CD14-positive monocyte (primary cell): ENCODE results near the gene SEZ6L2. TPM values are rescaled to one million over a fixed set of nuclear protein-coding genes. Genes with fewer than 3 reads are reported as not detected.

Experiments
- DNase-seq, 3 donors: peaks; one replicate each; pipeline ENCODE4 v3.0.0-alpha.2; 2011 to 2022
- H2AFZ ChIP-seq: 2 replicates; pipeline ENCODE4 v1.6.0; 2012; ENCODE audit warnings: mild to moderate bottlenecking, low read depth, low read length, inconsistent platforms; ENCODE audit not compliant: insufficient read depth, poor library complexity, severe bottlenecking
- H3K27ac ChIP-seq, 2 donors: 1 replicate in 1 of 2; 2 replicates in 1 of 2; pipeline ENCODE4 v1.5.1; 2012 to 2013; ENCODE audit warnings: low read length in 2 of 2, control low read depth in 1 of 2, inconsistent platforms in 1 of 2, low read depth in 1 of 2, mild to moderate bottlenecking in 1 of 2
- H3K27me3 ChIP-seq, 2 donors: one replicate each; pipeline versions ENCODE4 v1.6.0 to v1.6.1; 2011 to 2013; ENCODE audit warnings: low read length in 2 of 2; ENCODE audit not compliant: control insufficient read depth in 2 of 2, insufficient read depth in 2 of 2
- H3K36me3 ChIP-seq, 2 donors: replicated peaks in 1 of 2; 1 replicate in 1 of 2; 2 replicates in 1 of 2; pipeline versions ENCODE4 v1.5.1 to v1.6.1; 2012 to 2013; ENCODE audit warnings: low read length in 2 of 2, control low read depth in 1 of 2, inconsistent platforms in 1 of 2, mild to moderate bottlenecking in 1 of 2; ENCODE audit not compliant: insufficient read depth in 2 of 2, control insufficient read depth in 1 of 2
- H3K4me1 ChIP-seq, 2 donors: 1 replicate in 1 of 2; 2 replicates in 1 of 2; pipeline versions ENCODE4 v1.5.1 to v1.6.1; 2012 to 2013; ENCODE audit warnings: low read length in 2 of 2, control low read depth in 1 of 2, inconsistent platforms in 1 of 2, mild to moderate bottlenecking in 1 of 2, moderate library complexity in 1 of 2; ENCODE audit not compliant: insufficient read depth in 2 of 2, control insufficient read depth in 1 of 2
- H3K4me2 ChIP-seq: replicated peaks from 2 replicates; pipeline ENCODE3; 2012; ENCODE audit warnings: low read length, moderate library complexity, mild to moderate bottlenecking; ENCODE audit not compliant: poor library complexity, severe bottlenecking; ENCODE audit errors: extremely low read depth
- H3K4me3 ChIP-seq, 3 experiments: fragments of 200-600 bp in 1 of 3; sonication (generic) in 1 of 3; replicated peaks in 1 of 3; 1 replicate in 2 of 3; 2 replicates in 1 of 3; pipeline ENCODE4 v1.5.1; 2011 to 2013; ENCODE audit warnings: low read length in 3 of 3, mild to moderate bottlenecking in 3 of 3, control low read depth in 2 of 3, low read depth in 2 of 3, inconsistent platforms in 1 of 3, moderate library complexity in 1 of 3
- H3K79me2 ChIP-seq: 2 replicates; pipeline ENCODE4 v1.6.0; 2012; ENCODE audit warnings: mild to moderate bottlenecking, control low read depth, inconsistent platforms, low read length, moderate library complexity; ENCODE audit not compliant: insufficient read depth
- H3K9ac ChIP-seq: 2 replicates; pipeline ENCODE4 v1.6.0; 2017; ENCODE audit warnings: low read length, mild to moderate bottlenecking; ENCODE audit not compliant: insufficient read depth, poor library complexity, severe bottlenecking
- H3K9me3 ChIP-seq, 2 donors: replicated peaks in 1 of 2; 1 replicate in 1 of 2; 2 replicates in 1 of 2; pipeline versions ENCODE4 v1.5.1 to v1.6.1; 2012 to 2013; ENCODE audit warnings: low read length in 2 of 2, control low read depth in 1 of 2; ENCODE audit not compliant: control insufficient read depth in 1 of 2, insufficient read depth in 1 of 2
- H4K20me1 ChIP-seq: 2 replicates; pipeline ENCODE4 v1.6.0; 2012; ENCODE audit warnings: mild to moderate bottlenecking, low read length, control low read depth, moderate library complexity; ENCODE audit not compliant: insufficient read depth
- H3K27ac Mint-ChIP-seq, 7 donors: one replicate each; pipeline ENCODE4 v1.8.0; 2020; ENCODE audit warnings: mild to moderate bottlenecking in 7 of 7, mixed read lengths in 7 of 7, moderate library complexity in 6 of 7, inconsistent platforms in 2 of 7
- H3K27me3 Mint-ChIP-seq, 3 donors: one replicate each; pipeline ENCODE4 v1.8.0; 2021 to 2022; ENCODE audit warnings: low read depth in 3 of 3, mild to moderate bottlenecking in 3 of 3, mixed read lengths in 3 of 3, moderate library complexity in 3 of 3, inconsistent platforms in 1 of 3
- H3K36me3 Mint-ChIP-seq, 2 donors: one replicate each; pipeline ENCODE4 v1.8.0; 2020; ENCODE audit warnings: mixed read lengths in 2 of 2, inconsistent platforms in 1 of 2, mild to moderate bottlenecking in 1 of 2
- H3K4me1 Mint-ChIP-seq: one replicate; pipeline ENCODE4 v1.8.0; 2020; ENCODE audit warnings: mild to moderate bottlenecking, mixed read lengths
- H3K4me3 Mint-ChIP-seq, 2 donors: one replicate each; pipeline ENCODE4 v1.8.0; 2020; ENCODE audit warnings: mild to moderate bottlenecking in 2 of 2, mixed read lengths in 2 of 2, moderate library complexity in 1 of 2
- H3K9me3 Mint-ChIP-seq, 7 donors: one replicate each; pipeline ENCODE4 v1.8.0; 2020 to 2022; ENCODE audit warnings: mixed read lengths in 7 of 7, mild to moderate bottlenecking in 6 of 7, moderate library complexity in 6 of 7, inconsistent platforms in 2 of 7
- CTCF ChIP-seq: fragments of 200-600 bp; IDR thresholded peaks from one replicate; pipeline ENCODE4 v1.8.0; 2022; ENCODE audit warnings: antibody characterized with exemption, mild to moderate bottlenecking
- WGBS: methylation state at CpG from one replicate; pipeline ENCODE4 v1.1.5; 2013; ENCODE audit warnings: missing lambda C conversion rate; ENCODE audit not compliant: insufficient coverage; 5-methylcytosine and 5-hydroxymethylcytosine counted together
- intact Hi-C, 2 donors: fragments of 100-400 bp; cut with micrococcal nuclease; formaldehyde crosslinking; loops; one replicate each; pipeline versions ENCODE4 v1.15.0 to v1.15.1; 2023
- polyA plus RNA-seq, 3 donors: library from polyadenylated mRNA; depleted of rRNA in 1 of 3; unstranded in 2 of 3; stranded (reverse) in 1 of 3; fragments of 300-500 nt in 2 of 3; fragments of >200 nt in 1 of 3; fragmentation: Illumina TruSeq in 2 of 3; gene quantifications; 1 replicate in 2 of 3; 2 replicates in 1 of 3; pipeline ENCODE4 v1.2.3, GENCODE V29; 2012 to 2021

The SEZ6L2 gene
- polyA plus RNA-seq, 3 donors, result not detected

DNA sequence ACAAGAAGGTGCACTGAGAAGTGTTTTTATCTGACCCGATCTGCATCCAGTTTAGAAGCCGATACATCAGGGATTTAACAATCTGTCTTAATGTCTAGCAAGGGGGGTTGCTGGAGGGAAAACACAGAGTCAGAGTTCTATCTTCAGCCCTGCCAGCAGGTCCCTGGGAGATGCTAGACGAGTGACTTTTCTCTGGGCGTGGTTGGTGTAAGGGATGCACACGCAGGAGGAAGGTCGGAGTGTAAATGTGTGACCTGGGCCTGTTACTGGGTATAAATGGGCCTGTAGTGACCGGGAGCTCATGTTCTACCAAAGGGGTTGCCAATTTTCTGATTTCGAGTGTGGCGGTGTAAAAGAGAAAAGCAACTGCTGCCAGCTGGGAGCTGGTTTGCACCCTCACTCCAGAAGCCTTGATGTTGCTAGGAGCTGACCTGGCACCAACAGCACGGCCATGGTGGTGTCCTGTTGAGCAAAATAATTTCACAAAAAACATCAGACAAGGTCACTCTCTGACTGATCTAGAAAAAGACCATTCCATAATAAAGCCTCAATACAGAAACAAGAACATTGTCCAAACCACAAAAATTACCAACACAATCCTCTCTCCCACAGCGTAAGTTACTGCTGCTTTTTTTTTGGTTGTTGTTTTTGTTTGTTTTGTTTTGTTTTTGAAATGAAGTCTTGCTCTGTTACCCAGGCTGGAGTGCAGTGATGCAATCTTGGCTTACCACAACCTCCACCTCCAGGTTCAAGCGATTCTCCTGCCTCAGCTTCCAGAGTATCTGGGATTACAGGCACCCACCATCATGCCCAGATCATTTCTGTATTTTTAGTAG is 27.9 kb upstream of the SEZ6L2 start:
- DNase-seq, result no peak
- peaks cover 0 to 3% (median 0%) of the 10 kb centered on the region in 3 donors for H3K27me3 Mint-ChIP-seq
- peaks cover 16 to 23% of the 10 kb centered on the region in 2 donors for H3K4me1 ChIP-seq
- peak overlapping the region; percentile 93 to 98 for H3K4me3 Mint-ChIP-seq
- 84% methylated on average over 10 of the region's 12 CpGs for WGBS
- H3K4me2 ChIP-seq, result peak overlapping the region; percentile 84
- peaks cover 29% of the 10 kb centered on the region for H3K4me1 Mint-ChIP-seq
- peaks cover 28% of the 10 kb centered on the region for H4K20me1 ChIP-seq
- H3K9me3 Mint-ChIP-seq, result no peaks in the 10 kb centered on the region
- no peak overlapping the region for H3K27ac ChIP-seq
- TF ChIP-seq CTCF, result no peak
- peaks cover 33% of the 10 kb centered on the region for H3K79me2 ChIP-seq
- H3K9ac ChIP-seq, result peak overlapping the region; percentile 70
- peaks cover 11 to 12% of the 10 kb centered on the region in 2 donors for H3K36me3 ChIP-seq
- H3K27me3 ChIP-seq, result no peaks in the 10 kb centered on the region
- intact Hi-C loops, result loop anchor here (5.0 to 10.0 kb wide), 2 partner anchors 35 to 62 kb away; partner anchors contain the start of genes TMEM219 (in 2 of the 2) and CDIPT (in 1 of the 2)
- H3K27ac Mint-ChIP-seq, result peak overlapping the region in 4 of 7 donors; percentile 75 to 95 (median 91)
- peak overlapping the region in 2 of 3 experiments; percentile 77 to 94 for H3K4me3 ChIP-seq
- H2AFZ ChIP-seq, result peak overlapping the region; percentile 94
- peaks cover 14 to 15% of the 10 kb centered on the region in 2 donors for H3K36me3 Mint-ChIP-seq
- no peaks in the 10 kb centered on the region for H3K9me3 ChIP-seq

GRCh38 chr16:29926711-29927052 is 27.3 kb upstream of the SEZ6L2 start:
- peaks cover 17 to 19% of the 10 kb centered on the region in 2 donors for H3K36me3 Mint-ChIP-seq
- peak overlapping the region; percentile 94 for H2AFZ ChIP-seq
- no peaks in the 10 kb centered on the region for H3K27me3 ChIP-seq
- H3K9ac ChIP-seq, result peak overlapping the region; percentile 70
- peaks cover 17 to 18% of the 10 kb centered on the region in 2 donors for H3K36me3 ChIP-seq
- no peak for DNase-seq
- intact Hi-C loops, result loop anchor here (5.0 to 10.0 kb wide), 2 partner anchors 36 to 62 kb away; partner anchors contain the start of genes TMEM219 (in 2 of the 2) and CDIPT (in 1 of the 2)
- peaks cover 16 to 23% of the 10 kb centered on the region in 2 donors for H3K4me1 ChIP-seq
- peaks cover 29% of the 10 kb centered on the region for H3K4me1 Mint-ChIP-seq
- no peaks in the 10 kb centered on the region for H3K9me3 Mint-ChIP-seq
- peaks cover 36% of the 10 kb centered on the region for H3K79me2 ChIP-seq
- WGBS, result 0% methylated on average over 11 of the region's 12 CpGs
- H3K27ac Mint-ChIP-seq, result peak overlapping the region; percentile 88 to 95 (median 93)
- peaks cover 31% of the 10 kb centered on the region for H4K20me1 ChIP-seq
- peaks cover 0 to 3% (median 0%) of the 10 kb centered on the region in 3 donors for H3K27me3 Mint-ChIP-seq
- H3K4me3 Mint-ChIP-seq, result peak overlapping the region; percentile 93 to 98
- H3K4me2 ChIP-seq, result peak overlapping the region; percentile 84
- peak overlapping the region; percentile 62 to 77 for H3K27ac ChIP-seq
- no peak for TF ChIP-seq CTCF
- peak overlapping the region; percentile 77 to 94 (median 87) for H3K4me3 ChIP-seq
- no peaks in the 10 kb centered on the region for H3K9me3 ChIP-seq
